NCI-H2029 (cell line): ENCODE measurements around the gene PMM1.
A peak's percentile ranks its signal among the peaks of the same experiment; 100 is the strongest.
"Not testable (repeated sequence)": the region's sequence is repeated elsewhere in the genome, so short reads cannot be mapped to it uniquely, and the experiment has no call there.

ENCODE experiments used
- DNase-seq: peaks from one replicate; lab custom pipeline; 2025; lab: John Stamatoyannopoulos, UW

PMM1 gene

DNA sequence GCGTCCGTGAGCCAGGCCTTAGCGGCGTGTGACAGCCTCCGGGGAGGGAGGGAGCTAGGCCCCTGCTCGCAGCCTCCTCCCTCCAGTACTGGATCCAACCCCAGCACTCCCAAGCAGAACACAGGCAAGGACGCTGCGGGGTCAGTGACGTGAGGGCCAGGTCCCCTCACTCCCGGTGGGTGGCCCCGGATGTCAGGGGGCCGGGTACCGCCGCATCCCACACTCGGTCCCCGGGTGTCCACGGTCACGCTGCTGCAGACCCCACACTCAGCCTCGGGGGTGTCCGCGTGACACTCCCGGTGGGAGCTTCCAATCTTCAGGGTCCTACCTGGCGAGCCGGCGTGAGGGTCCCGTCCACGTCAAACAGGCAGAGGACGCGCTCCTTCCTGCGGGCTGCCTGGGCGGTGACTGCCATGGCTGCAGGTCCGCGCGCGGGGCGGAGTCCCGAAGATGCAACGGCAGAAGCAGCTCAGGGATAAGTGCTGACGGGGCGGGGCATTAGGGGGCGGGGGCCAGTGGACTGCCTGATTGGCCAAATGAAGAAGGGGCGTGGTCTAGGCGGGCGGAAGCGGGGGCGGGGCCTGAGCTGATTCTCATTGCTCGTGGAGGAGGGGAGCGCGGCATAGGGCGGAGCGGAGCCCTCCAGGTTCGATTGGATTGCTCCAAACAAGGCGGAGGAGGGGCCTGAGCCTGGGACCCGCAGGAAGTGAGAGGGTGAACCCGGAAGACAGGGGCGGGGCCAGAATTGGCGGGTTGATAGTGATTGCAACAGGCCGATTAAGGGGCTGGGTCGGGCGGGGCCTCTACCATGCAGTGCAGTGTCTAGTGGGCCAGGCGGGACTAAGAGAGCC, at the start of gene PMM1:
Gene PMM1, minus strand, starts transcription at position 450 of the 851 bp plus-strand sequence. Its CDS starts 35 bp downstream, at position 415.
- DNase-seq, result peak; percentile 99

DNA sequence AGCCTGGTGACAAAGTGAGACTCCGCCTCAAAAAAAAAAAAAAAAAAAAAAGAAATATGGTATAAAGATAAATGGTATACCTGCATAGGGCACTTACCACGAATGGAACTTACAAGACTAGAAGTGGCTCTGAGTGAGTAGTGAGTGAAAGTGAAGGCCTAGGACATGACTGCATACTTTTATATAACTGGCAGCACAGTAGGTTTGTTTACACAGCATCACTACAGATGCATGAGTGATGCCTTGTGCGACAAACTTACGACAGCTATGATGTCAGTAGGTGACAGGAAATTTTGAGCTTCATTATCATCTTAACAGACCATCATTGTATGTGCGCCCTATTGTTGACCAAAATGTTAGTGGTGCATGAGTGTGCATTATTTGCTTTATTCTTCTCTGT, 49.1 kb upstream of the PMM1 start:
- peak; percentile 55 for DNase-seq

DNA sequence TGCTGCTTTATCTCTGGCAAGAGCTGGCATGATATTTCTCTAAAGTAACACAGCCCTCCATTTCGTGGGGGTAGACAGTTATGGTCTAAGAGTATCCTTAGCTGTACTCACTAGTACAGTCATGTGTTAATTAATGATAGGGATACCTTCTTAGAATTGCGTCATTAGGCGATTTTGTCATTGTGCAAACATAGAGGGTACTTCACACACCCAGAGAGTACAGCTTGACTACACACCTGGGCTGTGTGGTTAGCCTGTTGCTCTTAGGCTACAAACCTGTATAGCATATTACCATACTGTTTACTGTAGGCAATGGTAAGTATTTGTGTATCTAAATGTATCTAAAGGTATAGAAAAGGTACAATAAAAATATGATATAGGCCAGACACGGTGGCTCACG, 48.5 kb upstream of the PMM1 start:
- peak; percentile 82 for DNase-seq

DNA sequence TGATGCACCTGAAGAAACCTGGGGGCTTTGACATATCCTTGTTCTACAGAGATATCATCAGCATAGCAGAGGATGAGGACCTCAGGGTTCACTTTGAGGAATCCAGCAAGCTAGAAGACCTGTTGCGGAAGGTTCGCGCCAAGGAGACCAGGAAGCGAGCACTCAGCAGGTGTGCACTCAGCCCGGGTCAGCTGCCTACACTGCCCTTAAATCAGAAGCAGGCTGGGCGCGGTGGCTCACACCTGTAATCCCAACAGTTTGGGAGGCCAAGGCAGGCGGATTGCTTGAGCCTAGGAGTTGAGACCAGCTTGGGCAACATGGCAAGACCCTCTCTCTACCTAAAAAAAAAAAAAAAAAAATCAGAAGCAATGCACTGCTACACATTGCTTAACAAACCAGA, 48.0 kb upstream of the PMM1 start:
- not testable (repeated sequence) for DNase-seq

DNA sequence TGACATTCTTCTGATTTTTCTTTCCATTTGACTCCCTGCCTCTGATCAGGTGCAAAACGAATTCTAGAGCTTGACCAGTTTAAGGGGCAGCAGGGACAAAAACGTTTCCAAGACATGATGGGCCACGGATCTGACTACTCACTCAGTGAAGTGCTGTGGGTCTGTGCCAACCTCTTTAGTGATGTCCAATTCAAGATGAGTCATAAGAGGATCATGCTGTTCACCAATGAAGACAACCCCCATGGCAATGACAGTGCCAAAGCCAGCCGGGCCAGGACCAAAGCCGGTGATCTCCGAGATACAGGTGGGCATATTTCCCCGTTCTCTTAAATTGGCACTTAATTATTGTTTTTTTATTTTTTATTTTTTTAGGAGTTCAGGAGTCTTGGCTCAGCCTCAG, 46.8 kb upstream of the PMM1 start:
- peak; percentile 21 for DNase-seq

DNA sequence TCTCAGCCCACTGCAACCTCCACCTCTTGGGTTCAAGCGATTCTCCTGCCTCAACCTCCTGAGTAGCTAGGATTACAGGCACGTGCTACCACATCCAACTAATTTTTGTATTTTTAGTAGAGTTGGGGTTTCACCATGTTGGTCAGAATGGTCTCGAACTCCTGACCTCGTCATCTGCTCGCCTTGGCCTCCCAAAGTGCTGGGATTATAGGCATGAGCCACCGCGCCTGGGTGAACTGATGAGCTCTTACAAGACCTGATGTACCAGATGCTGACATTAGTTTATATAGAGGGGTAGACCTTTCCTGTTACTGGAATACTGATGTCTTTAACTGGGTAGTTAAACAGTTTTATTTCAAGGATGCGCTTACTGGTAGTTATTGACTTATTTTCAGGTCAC, 45.0 kb upstream of the PMM1 start:
- not testable (repeated sequence) for DNase-seq

DNA sequence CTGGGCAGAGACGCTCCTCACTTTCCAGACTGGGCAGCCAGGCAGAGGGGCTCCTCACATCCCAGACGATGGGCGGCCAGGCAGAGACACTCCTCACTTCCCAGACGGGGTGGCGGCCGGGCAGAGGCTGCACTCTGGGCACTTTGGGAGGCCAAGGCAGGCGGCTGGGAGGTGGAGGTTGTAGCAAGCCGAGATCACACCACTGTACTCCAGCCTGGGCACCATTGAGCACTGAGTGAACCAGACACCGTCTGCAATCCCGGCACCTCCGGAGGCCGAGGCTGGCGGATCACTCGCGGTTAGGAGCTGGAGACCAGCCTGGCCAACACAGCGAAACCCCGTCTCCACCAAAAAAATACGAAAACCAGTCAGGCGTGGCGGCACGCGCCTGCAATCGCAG, 42.0 kb upstream of the PMM1 start:
- DNase-seq, result not testable (repeated sequence)

DNA sequence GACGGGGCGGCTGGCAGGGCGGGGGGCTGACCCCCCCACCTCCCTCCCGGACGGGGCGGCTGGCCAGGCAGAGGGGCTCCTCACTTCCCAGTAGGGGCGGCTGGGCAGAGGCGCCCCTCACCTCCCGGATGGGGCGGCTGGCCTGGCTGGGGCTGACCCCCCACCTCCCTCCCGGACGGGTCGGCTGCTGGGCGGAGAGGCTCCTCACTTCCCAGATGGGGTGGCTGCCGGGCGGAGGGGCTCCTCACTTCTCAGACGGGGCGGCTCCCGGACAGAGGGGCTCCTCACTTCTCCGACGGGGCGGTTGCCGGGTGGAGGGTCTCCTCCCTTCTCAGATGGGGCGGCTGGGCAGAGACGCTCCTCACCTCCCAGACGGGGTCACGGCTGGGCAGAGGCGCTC, 41.5 kb upstream of the PMM1 start:
- DNase-seq, result not testable (repeated sequence)

DNA sequence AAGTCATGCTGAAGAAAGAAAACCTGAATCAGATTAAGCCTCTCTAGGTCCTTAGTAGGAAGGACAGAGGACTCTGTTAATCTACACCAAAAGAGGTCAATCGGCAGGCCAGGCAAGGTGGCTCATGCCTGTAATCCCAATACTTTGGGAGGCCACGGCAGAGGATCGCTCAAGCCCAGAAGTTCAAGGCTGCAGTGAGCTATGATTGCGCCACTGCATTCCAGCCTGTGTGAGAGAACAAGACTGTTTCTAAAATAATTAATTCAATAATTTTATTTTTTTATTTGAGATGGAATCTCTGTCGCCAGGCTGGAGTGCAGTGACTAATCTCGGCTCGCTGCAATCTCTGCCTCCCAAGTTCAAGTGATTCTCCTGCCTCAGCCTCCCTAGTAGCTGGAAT, 35.9 kb upstream of the PMM1 start:
- no peak for DNase-seq

DNA sequence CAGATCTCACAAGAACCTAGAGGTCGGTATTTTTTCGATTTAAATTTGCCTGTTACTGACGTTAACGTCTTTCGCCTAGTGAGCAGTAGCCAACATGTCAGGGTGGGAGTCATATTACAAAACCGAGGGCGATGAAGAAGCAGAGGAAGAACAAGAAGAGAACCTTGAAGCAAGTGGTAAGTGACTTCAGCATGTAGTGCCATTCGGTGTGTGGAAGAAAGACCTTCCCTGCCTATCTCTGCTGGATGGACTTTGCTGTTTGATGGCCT, 32.2 kb upstream of the PMM1 start:
- DNase-seq, result no peak

DNA sequence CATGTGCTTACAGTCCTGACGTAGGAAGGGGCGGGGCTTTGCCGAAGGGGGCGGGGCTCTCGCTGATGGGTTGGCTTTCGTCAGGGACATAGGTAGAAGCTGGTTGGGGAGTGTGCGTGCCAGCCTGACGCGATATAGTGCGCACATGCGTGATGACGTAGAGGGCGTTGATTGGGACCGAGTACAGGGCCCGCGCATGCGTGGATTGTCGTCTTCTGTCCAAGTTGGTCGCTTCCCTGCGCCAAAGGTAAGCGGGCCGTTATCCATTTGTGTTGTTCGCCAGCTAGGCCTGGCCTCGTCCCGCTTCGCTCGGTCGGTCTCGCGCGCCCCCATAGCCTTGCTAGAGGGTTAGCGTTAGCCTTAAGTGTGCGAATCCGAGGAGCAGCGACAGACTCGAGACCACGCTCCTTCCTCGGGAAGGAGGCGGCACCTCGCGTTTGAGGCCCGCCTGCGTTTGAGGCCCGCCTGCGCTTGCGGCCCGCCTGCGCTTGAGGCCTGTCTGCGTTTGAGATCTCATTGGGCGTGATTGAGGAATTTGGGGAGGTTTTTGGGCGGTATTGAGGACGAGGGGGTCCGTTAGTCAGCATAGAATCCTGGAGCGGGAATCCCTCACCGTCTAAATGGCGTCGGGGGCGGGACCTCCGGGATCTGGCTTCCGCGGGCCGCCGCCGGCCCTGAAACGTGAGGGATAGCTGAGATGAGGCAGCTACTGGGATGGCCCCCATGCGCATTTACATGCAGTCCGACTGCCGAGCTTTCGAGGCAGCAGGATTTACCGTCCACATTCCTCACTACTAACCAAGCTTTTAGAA, 31.7 kb upstream of the PMM1 start, which contains the start of gene XRCC6:
Gene XRCC6, plus strand, starts transcription at position 197 of the 812 bp plus-strand sequence. CDS start 710 bp downstream, outside the sequence.
- peak; percentile 97 for DNase-seq

DNA sequence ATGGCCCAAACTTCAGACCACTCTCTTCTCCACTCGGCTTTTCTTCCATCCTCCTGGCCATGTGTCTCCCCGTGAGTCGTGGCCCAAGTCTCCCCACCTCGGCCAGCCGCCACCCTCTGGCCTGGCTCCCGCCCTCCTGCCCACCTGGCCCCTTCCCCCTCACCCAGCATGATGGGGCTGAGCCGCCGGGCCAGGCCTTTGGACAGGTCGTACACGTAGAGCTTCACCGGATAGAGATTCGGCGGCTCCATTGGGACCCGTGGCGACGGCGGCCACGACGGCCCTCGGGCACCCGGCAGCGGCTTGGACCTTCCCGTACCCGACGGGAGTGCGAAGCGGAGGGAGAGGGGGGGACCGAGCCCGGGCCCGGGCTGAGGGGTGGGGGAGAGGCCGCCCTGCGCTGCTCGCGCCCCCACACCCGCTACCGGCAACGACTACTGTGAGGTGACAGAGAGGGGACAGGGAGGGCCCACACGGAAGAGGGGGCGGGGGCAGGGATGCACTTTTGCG, 31.0 kb upstream of the PMM1 start, which contains the start of gene DESI1:
Gene DESI1, minus strand, starts transcription at position 455 of the 510 bp plus-strand sequence. Its CDS starts 204 bp downstream, at position 251.
- DNase-seq, result no peak

DNA sequence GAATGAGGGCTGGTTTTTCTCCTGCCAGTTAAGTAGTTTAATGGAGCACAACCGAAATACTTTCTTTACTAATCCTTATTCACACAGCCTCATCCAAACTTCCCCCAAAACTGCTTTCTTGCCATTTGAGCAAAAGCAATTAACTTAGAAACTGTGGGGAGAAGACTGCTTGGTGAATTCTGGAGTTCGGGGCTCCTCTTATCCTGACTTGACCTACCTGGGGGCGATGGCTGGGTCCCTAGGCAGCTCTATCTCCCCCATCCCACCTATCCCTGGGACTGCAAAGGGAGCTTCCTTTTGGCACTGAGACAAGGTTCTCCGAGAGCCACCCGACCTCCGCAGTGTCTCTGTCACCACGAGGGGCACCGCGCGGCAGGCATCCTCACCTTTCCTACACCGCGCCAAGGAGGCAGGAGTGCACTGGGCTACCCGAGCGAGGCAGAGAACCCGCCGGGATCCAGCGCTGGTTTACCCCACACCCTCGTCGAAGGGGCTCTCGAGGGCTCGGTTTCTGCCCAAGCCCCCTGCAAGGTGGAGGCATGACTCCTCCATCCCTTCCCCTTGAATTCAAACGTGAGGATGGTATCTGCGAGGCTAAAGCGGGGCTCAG, 30.4 kb upstream of the PMM1 start:
- DNase-seq, result peak; percentile 34

DNA sequence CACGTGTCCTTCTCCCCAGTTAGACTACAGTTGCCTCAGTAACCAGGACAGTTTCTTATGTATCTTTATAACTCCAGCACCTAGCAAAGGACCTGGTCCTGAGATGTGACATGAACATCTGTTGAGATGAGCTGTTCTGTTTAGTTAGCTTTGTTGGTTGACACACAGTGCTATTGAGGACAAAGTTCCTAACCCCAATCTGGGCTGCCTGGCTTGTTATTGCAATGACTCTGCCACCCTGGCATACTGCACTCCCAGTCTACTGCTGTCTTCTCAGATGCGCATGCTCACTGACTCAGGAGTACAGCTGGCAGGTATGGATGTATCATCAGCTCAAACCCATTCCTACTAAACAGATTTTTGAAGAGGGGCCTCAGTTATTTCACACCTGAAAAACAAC, 23.8 kb upstream of the PMM1 start:
- DNase-seq, result no peak

DNA sequence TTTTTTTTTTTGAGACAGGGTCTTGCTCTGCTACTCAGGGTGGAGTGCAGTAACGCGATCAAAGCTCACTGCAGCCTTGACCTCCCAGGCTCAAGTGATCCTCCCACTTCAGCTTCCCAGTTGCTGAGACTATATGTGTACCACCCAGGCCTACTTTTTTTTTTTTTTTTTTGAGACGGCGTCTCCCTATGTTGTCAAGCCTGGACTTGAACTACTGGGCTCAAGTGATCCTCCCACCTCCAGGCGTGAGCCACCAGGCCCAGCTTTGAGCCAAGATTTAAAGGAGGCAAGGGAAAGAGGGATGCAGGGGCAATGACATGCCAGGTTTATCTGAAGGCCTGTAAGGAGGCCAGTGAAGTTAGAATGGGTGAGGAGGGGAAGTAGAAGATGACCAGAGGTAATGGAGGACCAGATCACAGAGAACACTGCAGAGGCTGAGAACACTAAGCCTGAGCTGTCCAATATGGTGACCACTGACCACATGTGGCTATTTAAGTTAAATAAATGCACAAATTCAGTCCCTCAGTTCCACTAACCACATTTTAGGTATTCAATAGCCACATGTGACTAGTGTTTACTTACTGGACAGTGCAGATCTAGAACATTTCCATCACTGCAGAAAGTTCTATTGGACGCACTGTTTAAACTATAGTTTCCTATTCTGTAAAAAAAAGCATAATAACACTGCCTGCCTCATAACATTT, 23.1 kb upstream of the PMM1 start:
- DNase-seq, result no peak

DNA sequence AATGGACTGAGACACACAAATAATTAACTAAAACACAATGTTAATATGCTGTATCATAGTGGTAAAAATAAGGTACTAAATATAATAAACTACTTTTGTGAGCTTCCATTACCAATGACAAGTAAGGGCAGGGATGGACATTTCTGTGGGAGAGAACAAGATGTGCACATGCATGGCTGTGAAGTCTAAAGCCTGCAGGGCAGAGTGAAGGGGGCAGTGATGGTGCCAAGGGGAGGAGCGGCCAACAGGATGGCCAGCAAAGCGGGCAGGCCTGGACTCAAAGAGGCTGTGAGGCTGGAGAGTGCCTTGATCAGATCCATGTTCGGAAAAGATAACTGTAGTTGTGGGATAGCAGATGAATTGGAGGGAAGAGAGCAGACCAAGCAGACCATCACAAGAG, 18.7 kb upstream of the PMM1 start:
- DNase-seq, result no peak

DNA sequence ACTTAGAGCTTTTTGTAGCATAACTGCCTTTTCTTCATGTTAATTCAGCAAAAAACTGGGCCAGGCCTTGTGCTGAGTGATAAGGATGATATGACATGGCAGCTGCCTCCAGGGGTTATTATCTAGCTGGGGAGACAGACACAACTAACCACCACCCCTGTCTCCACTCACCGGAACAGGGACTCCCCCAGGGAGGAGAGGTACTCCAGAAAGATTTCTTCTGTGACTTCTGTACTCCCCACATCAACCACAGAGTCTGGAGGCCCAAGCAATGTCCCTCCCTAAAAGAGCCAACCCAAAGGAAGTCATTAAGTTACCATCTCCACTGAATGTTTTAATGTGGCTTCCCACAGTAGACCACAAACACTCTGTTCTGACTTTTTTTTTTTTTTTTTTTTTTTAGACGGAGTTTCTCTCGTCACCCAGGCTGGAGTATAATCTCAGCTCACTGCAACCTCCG, 14.3 kb upstream of the PMM1 start:
- DNase-seq, result no peak

DNA sequence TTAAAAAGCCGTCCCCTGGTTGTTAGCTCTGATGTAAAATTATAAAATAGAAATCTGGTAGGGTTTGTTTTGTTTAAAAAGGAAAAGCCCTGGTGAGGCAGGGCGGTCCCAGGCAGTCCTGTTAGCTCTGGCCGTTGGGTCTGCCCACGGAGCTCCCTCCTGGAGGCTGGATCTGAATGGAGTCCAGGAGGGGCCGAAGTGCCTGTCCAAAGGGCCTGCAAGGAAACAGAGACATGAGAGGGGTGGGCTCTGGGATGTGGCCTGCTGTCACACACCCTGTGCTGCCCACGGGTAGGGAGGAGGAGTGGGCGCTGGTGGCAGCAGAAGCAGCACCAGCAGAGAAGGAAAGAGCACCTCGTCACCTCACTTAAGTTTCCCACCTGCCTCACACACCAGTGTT, 11.3 kb upstream of the PMM1 start:
- DNase-seq, result no peak

DNA sequence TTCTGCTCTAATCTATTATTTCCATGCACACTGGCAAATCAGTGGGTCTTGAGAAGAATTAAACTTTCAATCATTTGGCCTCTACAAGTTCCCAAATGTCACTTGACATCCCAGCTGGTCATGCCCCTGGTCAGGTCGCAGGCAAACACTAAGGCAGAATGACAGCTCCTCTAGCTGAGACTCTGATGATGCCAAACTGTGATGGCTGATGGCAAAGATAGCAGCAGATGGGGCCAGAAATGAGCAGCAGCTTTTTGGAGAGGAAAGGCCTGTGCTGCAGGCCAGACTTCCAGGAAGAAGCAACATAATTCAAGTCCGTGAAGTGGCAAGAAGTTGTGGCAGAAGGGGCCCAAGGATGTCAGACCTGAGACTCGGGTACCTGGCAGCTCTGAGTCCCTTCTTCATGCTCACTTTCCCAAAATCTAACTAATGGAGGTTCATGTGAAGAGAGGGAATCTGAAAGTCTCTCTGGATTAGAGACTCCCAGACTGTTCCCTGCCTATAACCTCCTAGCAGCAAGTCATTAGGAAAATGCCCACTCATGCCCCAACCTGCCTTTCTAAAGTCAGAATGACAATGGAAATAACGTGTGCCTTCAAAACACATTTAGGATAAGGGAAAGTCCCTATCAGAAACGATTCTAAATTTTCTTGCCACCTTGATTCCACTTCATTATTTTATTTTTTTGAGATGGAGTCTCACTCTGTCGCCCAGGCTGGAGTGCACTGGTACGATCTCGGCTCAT, 9.4 kb upstream of the PMM1 start:
- DNase-seq, result no peak

DNA sequence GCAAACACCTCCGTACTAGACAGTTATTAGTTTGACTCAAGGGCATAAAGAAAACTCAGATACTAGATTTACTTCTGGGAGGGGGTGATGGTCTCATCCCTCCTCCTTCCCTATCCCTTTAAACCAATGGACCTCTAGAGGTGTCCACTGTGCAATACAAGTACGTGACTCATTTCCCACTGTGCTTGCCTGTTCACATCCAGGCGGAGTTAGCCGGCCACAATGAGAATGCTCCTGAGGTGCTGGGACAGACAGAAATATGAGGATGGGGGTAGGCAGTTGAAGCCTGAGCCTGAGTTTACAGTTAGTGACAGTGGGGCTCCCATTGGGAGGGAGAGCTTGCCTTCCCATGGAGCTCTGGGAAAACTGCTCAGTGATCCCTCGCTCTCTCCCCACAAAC, 8.4 kb upstream of the PMM1 start:
- DNase-seq, result no peak

DNA sequence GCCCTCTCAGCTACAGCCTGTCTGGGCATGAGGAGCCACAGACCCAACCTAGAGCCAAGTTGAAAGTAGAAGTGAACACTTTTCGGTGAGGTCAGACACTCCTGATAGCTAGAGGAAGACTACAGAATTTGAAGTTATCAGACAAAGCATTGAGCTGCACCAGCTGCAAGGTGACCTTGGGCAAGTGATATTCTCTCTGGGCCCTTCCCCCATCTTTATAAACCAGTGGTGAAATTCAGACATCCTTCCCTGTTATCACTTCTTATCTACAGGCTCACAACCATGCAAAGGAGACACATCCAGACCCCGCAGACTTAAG, 8.0 kb upstream of the PMM1 start:
- no peak for DNase-seq
